HG02885 (cell line): ENCODE measurements around the gene PADI2.

Experiments
- ATAC-seq: cut with Tn5 transposase; IDR thresholded peaks from one replicate; pipeline ENCODE4 v1.9.1; 2021; ENCODE audit warnings: mild to moderate bottlenecking; ENCODE audit not compliant: unreplicated experiment, poor library complexity

PADI2 gene

DNA sequence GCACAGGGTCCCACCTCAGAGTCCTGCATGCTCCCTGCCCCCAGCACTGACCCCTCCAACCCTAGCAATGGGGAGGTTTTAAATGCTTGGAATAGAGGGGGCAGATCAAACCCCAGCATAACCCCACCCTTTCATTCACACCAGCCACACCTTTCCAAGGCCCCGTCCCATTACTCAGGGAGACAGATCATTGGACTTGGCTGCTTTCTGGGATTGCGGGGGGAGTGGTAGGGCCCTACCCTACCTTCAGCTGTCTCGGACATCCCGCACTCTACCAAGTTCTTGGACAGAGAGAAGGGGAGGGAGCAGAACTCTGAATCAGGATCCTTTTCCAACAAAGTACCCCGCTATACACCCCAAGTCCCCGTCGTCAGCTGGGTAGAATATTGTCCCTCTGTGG lies 983 bp downstream of the PADI2 start:
- no peak for ATAC-seq

- ATAC-seq, result no peak
Observed at GRCh38 chr1:17117451-17118265, 1.6 kb downstream of the PADI2 start.

- no peak for ATAC-seq
Observed at GRCh38 chr1:17116643-17117042, 2.6 kb downstream of the PADI2 start.

DNA sequence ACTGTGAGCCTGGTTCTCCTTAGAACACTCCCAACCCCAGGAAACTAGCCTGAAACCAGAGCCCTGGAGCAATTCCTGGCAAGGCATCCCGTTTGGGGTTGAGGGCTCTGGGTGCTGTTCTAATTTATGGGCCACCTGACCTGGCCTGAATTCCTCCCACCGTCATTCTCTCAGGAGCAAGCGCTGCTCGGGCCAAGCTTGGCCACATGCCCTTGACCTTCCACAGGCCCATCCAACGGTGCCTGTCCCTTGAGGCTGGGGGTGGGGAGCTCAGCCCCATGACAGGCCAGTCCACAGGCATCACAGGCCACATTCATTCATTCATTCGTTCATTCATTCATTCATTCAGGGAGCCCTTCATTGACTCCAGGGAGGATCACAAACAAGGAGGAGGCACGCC lies 5.3 kb downstream of the PADI2 start:
- no peak for ATAC-seq

DNA sequence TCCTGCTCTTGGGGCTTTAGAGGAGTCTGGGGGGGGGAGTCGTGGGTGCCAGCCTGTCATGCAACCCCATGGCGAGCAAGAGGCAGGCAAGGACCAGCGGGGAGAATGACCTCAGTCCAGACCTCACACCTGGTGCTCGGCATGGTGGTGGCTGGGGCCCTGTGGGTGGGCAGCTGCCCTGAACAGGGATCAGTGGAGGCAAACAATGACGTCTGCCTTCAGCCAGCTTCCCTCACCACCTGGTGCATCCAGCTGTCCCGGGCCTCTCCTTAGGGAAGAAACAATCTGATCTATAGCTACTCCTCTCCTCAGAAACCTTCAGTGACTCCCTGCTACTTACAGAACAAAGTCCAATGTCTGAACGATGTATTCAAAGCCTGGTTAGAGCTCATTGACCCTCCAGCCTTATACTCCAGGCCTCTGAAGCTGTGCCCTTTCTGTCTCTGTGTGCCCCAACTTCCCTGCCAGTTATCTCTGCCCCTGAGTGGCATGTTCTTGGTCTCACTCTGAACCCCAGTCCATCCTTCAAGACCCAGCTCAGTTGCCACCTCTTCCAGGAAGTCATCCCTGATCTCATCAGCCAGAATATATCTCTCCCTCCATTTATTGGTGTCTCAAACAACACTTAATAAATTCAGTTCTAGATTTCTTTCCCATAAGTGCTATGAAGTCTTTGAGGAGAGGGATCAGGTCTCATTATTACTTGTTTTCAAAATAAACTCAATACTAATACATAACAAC lies 6.6 kb downstream of the PADI2 start:
- no peak for ATAC-seq

GRCh38 chr1:17112076-17112475 lies 7.2 kb downstream of the PADI2 start:
- ATAC-seq, result no peak

GRCh38 chr1:17110555-17110926 lies 8.7 kb downstream of the PADI2 start:
- no peak for ATAC-seq

- no peak for ATAC-seq
Observed at GRCh38 chr1:17109892-17110554, 9.2 kb downstream of the PADI2 start.

- ATAC-seq, result no peak
Observed at GRCh38 chr1:17108786-17109185, 10.5 kb downstream of the PADI2 start.

- no peak for ATAC-seq
Observed at GRCh38 chr1:17108360-17108759, 10.9 kb downstream of the PADI2 start.

DNA sequence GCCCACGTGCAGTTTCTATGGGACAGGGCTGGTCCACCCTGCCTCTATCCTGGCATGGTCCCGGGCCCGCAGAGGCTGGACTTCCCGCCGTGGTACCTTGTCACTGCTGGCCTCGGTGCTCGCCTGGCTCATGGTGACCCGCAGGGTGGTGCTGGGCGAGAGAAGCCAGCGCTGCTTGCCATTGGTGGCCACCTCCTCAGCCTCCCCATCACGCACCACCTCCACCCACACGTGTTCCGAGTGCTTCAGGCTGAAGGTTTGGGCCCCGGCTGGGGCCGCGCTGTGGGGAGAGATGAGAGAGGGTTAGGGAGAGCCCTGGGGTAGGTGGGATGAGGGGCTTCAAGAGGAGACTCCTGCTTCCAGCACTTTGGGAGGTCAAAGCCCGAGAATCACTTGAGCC lies 14.5 kb downstream of the PADI2 start:
- no peak for ATAC-seq

DNA sequence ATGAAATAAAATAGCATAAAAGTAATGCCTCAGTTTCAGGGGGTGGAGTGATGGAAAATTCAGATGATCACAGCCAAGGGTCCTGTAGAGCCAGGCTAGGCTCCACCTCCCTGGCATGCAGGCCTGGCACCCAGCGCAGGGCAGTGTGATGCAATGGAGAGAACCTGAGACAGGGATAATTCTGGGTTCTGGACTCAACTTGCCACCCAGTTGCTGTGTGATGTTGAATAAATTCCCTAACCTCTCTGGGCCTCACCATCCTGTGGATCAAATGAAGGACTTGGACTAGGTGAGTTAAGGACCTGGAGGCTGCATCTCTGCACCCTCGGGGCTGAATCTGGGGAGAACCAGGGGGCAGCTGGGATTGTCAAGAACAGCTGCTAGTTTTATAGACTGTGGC lies 17.0 kb downstream of the PADI2 start:
- no peak for ATAC-seq

GRCh38 chr1:17101261-17101660 lies 18.0 kb downstream of the PADI2 start:
- no peak for ATAC-seq

DNA sequence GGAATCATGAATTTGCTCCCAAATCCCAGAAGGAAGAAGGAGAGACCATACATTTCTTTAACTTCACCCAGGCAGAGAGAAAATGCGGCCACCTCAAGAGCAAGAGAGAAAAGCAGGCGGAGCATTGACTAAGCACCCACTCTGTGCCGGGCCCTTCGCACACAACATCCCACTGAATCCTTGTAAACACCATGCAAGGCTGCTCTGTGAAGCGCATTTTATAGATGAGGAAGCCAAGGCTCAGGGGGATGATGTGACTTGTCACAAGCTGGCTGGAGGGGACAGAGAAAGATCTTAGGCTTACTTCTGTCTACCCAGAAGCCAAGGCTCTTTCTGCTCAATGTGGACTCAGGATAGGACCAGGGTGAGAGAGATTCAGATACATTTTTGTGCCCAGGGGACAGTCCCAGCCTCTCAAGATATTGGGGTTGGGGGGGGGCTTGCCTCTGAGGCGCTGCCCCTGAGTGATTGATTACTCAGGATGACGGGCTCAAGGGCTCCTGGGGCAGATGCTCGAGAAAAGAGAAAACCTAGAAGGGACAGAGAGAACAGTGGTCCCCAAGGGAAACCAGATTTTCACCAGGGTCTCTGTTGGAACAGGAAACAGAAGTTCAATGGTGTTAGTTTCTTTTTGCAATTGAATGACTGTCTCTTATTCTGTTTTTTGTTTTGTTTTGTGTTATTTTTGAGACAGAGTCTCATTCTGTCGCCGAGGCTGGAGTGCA lies 19.5 kb downstream of the PADI2 start:
- no peak for ATAC-seq

GRCh38 chr1:17098446-17099317 lies 20.6 kb downstream of the PADI2 start:
- no peak for ATAC-seq

GRCh38 chr1:17097787-17098186 lies 21.5 kb downstream of the PADI2 start:
- no peak for ATAC-seq

- ATAC-seq, result no peak
Observed at GRCh38 chr1:17097147-17097546, 22.1 kb downstream of the PADI2 start.

DNA sequence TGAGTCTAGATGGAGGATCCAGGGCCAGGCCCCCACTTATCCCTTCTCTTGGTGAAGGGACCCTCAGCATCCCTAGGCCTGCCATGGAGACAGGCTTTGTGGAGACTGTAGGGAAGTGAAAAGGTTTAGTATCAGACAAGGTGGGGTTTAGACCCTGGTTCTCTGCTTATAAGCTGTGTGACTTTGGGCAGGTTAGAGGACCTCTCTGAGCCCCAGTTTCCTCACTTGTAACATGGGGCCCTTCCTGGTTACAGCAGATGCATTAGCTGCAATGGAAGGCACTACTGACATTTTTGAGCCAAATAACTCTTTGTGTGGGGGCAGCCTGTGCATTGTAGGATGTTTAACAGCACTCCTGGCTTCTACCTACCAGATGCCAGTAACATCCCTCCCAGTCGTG lies 22.7 kb downstream of the PADI2 start:
- no peak for ATAC-seq

GRCh38 chr1:17095141-17095540 lies 24.1 kb downstream of the PADI2 start:
- no peak for ATAC-seq

DNA sequence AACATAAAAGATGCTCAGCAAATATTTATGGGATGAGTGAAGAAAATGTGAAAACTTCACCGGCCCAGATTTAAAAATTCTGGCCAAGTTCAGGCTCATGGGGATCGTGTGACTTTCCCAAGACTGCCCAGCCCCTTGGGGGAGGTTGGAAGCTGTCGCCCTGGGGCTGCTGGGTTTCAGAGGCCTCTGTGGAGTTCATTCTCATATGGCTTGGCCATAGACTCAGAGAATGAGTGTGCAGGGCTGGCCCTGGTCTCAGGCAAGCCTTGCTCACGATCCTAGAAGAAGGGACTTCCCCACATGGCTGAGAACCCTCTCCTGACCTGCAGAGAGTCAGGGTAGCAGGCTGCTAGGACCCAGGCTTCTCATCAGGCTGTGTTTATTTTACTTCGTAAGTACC lies 24.6 kb downstream of the PADI2 start:
- ATAC-seq, result no peak
